VCaP (cell line): Measurements from ENCODE around the gene MGAT4A.

Source experiments
- H3K27ac ChIP-seq: fragments of 450-650 bp; 2 replicates; pipeline ENCODE4 v1.5.1; 2017
- CTCF ChIP-seq: fragments of 450-650 bp; conservative IDR thresholded peaks from 2 replicates; pipeline ENCODE4 v1.5.1; 2017; ENCODE audit warnings: mild to moderate bottlenecking, moderate library complexity

The MGAT4A gene

GRCh38 chr2:98717621-98718020, 13.3 kb downstream of the MGAT4A start:
- H3K27ac ChIP-seq: no peak overlapping the region
- TF ChIP-seq CTCF: no peak

GRCh38 chr2:98716786-98717185, 14.1 kb downstream of the MGAT4A start:
- no peak for TF ChIP-seq CTCF
- H3K27ac ChIP-seq: no peak overlapping the region

DNA sequence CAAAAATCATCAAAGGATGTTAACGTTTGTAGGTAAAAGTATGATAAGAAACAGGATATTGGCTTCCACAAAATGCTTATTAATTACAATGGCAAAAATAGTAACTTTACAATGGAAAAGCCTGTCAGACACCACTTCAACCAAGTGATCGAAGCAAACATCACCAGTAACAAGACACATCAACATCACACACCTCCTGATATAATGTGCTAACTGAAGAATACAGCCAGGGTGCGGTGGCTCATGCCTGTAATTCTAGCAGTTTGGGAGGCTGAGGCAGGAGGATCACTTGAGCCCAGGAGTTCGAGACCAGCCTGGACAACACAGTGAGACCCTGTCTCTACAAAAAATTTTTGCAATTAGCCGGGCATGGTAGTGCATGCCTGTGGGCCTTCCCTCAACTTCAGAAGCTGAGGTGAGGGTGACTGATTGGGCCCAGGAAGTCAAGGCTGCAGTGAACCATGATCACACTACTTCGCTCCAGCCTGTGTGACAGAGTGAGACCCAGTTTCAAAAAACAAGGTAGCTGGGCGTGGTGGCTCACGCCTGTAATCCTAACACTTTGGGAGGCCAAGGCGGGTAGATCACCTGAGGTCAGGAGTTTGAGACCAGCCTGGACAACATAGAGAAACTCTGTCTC, 15.0 kb downstream of the MGAT4A start:
- H3K27ac ChIP-seq: no peak overlapping the region
- TF ChIP-seq CTCF: no peak

- TF ChIP-seq CTCF: no peak
- no peak overlapping the region for H3K27ac ChIP-seq
Measured at GRCh38 chr2:98713332-98714015, 17.5 kb downstream of the MGAT4A start.

GRCh38 chr2:98712145-98712544, 18.8 kb downstream of the MGAT4A start:
- no peak overlapping the region for H3K27ac ChIP-seq
- TF ChIP-seq CTCF: no peak

DNA sequence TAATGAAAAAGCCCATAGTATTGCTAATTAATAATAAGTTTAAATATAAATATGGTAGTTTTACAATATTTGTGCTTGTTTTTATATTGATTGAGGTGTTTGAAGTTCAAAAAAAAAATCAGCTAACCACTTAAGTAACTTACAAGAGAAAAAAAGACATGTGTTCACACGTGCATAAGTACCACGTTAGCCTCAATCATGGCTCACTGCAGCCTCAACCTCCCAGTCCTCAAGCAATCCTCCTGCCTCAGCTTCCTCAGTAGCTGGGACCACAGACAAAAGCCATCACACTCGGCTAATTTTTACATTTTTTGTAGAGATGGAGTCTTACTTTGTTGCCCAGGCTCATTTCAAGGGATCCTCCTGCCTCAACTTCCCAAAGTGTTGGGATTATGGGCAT, 19.4 kb downstream of the MGAT4A start:
- TF ChIP-seq CTCF: no peak
- H3K27ac ChIP-seq: no peak overlapping the region

DNA sequence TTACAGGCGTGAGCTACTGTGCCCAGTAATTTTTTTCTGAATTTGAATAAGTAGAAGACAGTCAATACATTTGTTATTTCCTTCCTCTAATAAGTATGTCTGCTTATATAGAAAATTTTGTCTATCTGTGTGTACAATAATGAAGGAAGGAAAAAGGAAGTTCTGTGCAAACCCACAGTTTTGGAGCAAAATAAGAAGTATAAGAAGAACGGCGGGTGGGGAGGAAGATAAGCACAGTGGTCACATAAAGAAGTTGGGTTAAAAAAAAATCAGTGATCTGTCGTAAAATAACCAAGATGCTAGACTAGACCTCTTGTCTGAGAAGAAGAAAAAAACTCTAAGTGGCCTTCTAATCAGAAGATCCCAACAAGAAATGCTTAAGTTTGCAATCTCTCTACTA, 20.2 kb downstream of the MGAT4A start:
- no peak overlapping the region for H3K27ac ChIP-seq
- no peak for TF ChIP-seq CTCF
